Fibroblast of skin of right quadriceps (primary cell): Measurements from ENCODE around the gene WRAP53.

Source experiments
- DNase-seq: peaks from one replicate; pipeline ENCODE4 v3.0.0-alpha.2; 2013

Gene WRAP53

DNA sequence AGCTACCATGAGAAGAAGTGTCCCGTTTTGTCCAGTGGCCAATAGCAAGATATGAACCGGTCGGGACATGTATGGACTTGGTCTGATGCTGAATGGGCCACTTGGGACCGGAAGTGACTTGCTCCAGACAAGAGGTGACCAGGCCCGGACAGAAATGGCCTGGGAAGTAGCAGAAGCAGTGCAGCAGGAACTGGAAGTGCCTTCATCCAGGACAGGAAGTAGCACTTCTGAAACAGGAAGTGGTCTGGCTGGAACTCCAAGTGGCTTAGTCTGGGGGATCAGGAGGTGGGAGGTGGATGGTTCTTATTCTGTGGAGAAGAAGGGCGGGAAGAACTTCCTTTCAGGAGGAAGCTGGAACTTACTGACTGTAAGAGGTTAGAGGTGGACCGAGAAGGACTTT is 22.0 kb downstream of the WRAP53 start:
- DNase-seq: no peak

DNA sequence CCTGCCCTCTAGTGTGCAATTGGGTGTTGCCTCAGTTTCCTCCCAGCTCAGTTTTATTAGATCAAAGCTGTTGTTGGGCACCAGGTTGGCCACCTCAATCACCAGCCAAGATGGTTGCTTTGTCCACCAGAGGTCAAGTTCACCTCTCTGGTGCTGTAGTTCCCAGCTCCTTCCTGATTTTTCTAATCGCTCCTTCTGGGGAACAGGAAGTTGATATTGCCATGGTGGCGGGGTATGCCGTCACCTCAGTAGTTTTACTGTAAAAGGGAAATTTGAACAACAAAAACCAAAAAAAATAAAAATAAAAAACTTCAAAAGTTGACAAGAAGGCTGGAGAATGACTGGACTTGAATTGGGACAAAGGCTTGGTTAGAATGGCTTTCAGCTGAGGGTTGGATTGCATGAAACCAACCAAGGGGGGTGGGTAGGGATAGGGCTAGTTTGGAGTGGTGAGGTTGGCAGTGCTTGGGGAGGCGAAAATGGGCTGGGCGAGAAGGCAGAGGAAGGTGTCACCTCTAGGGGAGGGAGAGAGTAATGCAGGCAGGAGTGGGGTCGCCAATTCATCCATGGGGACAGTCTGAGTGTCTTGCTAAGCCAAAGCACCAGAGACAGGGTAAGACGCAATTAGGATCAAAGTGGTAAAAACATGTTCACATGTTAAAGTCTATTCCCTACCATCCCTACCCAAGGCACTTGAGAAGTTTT is 22.9 kb downstream of the WRAP53 start:
- DNase-seq: no peak

GRCh38 chr17:7712111-7712771 is 24.0 kb downstream of the WRAP53 start:
- no peak for DNase-seq

DNA sequence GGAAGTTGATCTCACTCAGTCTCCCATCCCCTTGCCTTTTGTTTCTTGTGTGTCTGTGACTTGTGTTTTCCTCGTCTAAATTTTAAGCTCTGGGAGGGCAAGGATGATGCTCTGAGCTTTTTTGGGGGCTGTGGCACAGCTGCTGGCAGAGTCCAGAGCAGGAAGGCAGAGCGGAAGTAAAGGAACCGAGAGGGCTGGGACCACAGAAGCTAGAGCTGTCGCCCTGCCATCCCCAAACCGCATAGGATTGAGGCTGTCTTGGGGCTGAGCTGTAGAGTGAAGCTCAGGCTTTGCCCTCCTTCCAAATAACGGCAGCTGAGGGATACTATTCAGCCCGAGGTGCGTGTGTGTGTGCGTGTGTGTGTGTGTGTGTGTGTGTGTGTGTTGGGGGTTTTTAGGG is 25.5 kb downstream of the WRAP53 start:
- no peak for DNase-seq

GRCh38 chr17:7714721-7715594 is 26.7 kb downstream of the WRAP53 start:
- DNase-seq: no peak

GRCh38 chr17:7715936-7716886 is 27.9 kb downstream of the WRAP53 start:
- no peak for DNase-seq

DNA sequence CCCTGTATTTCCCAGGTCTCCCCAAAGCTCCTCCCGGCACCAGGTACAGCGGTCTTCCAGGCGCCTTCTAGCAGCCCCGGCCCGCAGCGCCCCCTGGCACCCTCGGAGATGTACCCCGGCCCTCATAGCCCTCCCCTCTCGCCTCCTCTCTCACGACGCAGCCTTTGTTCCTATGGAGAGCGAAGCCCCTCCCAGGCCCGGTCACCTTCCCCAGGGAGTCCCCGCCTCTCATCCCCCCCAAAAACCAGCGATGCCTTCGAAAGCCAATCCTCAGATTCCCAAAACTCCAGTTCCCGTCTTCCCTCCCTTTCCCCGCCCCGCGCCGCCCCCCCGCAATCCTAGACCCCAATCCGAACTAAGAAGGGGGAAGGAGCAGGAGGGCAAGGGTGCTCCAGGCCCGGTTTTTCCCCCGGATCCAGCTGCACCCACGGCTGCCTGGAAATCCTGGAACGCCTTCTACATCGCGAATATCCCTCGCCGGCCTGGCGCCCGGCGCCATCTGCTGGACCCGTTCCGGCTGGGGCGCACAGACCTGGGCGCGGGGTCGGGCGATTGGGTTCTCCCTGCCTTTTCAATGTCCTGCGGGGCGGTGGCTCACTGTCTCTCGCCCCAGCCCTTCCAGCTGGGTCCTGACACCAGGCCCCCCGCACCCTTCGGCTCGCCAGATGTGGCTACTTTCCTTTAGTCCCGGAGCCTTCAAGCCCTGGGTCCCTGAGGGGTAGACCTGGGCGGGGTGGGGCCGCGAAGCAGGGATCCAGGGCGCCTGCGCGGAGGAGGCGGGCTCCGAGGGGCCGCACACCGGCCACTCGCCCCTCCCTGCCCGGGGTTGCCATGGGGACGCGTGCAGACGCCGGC is 28.9 kb downstream of the WRAP53 start, which contains the start of gene DNAH2:
TSS of gene DNAH2 (plus strand) at position 844 of the 855 bp plus-strand sequence. CDS start 1,991 bp downstream, outside the sequence.
- DNase-seq: peak; percentile 96

- DNase-seq: no peak
Observed at GRCh38 chr17:7717756-7718350, 29.6 kb downstream of the WRAP53 start.

GRCh38 chr17:7719661-7720060 is 31.4 kb downstream of the WRAP53 start:
- no peak for DNase-seq

DNA sequence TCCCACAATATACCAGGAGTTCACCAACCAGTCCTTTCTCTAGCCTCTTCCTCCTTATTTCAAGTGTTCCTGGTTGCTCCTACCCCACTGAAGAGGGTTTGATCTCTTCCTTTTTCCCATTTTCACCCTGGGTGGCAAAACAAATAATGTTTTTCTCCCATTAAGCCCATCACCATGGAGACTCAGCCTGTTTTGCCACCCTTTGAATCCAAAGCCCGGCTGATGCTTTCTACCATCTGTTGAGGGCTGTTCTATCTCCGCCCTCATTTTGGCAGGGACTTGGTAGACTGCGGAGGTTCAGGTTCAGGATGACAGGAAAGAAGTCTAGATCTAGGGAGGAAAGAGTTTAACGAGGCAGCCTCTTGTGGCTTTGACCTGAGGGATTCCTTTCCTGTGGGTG is 31.8 kb downstream of the WRAP53 start:
- no peak for DNase-seq

GRCh38 chr17:7721612-7722011 is 33.3 kb downstream of the WRAP53 start:
- no peak for DNase-seq

GRCh38 chr17:7727886-7728285 is 39.6 kb downstream of the WRAP53 start:
- no peak for DNase-seq

DNA sequence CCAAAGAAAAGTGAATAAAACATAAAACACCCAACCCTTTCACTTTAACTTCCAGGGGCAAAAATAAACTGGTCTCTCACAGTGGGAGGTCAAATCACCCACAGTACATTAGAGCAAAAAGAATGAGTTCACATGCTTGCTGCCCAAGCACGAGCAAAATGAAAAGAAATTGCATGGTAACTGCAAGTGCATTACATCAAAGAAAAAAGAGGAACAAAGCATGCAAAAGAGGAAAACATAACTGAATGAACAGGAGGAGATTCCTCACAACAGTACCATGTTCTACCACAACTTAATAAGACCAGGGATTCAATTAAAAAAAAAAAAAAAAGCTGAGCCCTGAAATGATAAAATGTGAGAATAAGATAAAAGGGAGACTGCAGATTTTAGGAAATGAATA is 41.5 kb downstream of the WRAP53 start:
- no peak for DNase-seq

GRCh38 chr17:7732981-7733539 is 44.8 kb downstream of the WRAP53 start:
- DNase-seq: no peak

GRCh38 chr17:7737601-7738000 is 49.3 kb downstream of the WRAP53 start:
- no peak for DNase-seq

DNA sequence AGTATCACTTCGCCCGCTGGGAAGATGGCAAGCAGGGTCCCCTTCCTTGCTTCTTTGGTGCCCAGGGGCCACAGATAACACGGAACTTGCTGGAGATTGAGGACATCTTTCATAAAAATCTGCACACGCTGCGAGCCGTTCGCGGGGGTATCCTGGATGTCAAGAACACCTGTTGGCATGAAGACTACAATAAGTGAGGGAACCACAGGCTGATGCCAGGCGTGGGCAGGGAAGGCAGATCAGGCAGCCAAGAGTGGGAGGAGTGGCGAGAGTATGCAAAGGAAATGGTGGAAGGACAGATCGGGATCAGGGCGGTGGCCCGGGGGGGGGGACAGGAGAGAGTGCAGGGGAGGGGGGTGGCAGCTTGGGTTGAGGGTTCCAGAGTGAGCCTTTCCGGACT is 51.5 kb downstream of the WRAP53 start:
- no peak for DNase-seq

DNA sequence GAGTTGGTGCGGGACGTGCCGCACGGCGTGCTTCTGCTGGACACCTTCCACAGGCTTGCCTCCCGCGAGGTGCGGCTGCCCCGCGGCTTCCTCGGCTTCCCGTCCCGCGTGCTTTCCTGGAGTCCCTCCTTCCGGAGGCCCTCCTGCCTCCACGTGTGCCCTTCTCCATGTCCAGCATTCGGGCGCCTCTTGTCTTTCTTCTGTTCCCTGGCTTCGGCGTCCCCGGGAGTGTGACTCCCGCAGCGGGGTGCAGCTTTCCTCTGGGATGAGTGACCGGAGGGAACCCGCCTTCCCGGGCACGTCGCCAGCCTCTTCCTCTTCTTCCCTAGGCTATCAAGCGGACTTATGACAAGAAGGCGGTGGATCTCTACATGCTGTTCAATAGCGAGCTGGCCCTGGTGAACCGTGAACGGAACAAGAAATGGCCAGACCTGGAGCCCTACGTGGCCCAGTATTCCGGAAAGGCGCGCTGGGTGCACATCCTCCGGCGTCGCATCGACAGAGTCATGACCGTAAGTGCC is 52.3 kb downstream of the WRAP53 start:
- no peak for DNase-seq

DNA sequence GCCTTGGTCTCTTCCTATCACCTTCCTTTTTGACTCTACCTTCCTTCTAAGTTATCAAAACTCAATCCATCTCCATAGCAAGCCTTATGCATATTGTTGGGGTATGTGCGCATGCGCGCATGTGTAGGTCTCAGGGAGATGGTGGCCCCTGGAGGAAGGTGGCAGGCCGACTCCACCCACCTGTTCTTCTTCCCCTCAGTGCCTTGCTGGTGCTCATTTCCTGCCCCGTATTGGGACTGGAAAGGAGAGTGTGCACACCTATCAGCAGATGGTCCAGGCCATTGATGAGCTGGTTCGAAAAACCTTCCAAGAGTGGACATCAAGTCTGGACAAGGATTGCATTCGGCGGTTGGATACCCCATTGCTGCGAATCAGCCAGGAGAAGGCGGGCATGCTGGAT is 54.5 kb downstream of the WRAP53 start:
- DNase-seq: no peak

DNA sequence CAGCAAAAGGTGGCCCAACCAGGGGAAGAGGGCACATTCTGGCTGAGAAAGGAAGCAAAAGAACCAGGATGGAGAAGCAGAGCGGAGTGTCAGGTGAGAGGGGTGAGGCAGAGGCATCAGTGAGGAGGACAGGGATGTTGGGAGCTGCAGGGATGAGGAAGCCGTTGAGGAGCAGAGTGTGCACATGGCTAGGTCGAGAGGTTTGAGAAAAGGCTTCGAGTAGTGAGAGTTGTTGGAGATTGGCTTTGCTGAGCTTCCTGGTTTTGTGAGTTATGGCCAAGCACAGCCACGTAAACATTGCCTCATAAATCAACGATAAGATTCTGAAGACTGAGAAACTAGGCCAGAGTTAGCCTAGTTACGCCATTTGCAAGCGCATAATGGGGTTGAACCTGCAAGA is 56.1 kb downstream of the WRAP53 start:
- no peak for DNase-seq

GRCh38 chr17:7745748-7746470 is 57.6 kb downstream of the WRAP53 start:
- DNase-seq: peak; percentile 73
